GM12891 (cell line): ENCODE measurements around the gene FOXF2.

Source experiments
- POLR2A ChIP-seq: IDR thresholded peaks from 2 replicates; pipeline ENCODE4 v1.6.1; 2011; ENCODE audit warnings: low read depth, low read length, control low read depth
- POLR2AphosphoS5 ChIP-seq: IDR thresholded peaks from 2 replicates; pipeline ENCODE4 v1.6.1; 2011; ENCODE audit warnings: low read depth, low read length, control low read depth

- TF ChIP-seq POLR2A (no peak), POLR2AphosphoS5 (no peak)
Measured at GRCh38 chr6:1371933-1372332, 17.4 kb upstream of the FOXF2 start.
